Measurements from ENCODE around the gene CEP135.

- no peak for TF ChIP-seq CTCF (conservative IDR thresholded peaks at IDR 0.05; ENCODE audit: low read depth, low read length)
- no peak for TF ChIP-seq EZH2 (IDR thresholded peaks at IDR 0.05; ENCODE audit: borderline replicate concordance, low read depth, low read length, poor library complexity, severe bottlenecking)
Observed at GRCh38 chr4:56062526-56063145, 113.9 kb downstream of the CEP135 start.
